Iris pigment epithelial cell (primary cell): ENCODE measurements around the gene TSSC4.

ENCODE experiments used
- DNase-seq: peaks from one replicate; pipeline ENCODE4 v3.0.0-alpha.2; 2011; ENCODE audit warnings: low read depth

The TSSC4 gene

DNA sequence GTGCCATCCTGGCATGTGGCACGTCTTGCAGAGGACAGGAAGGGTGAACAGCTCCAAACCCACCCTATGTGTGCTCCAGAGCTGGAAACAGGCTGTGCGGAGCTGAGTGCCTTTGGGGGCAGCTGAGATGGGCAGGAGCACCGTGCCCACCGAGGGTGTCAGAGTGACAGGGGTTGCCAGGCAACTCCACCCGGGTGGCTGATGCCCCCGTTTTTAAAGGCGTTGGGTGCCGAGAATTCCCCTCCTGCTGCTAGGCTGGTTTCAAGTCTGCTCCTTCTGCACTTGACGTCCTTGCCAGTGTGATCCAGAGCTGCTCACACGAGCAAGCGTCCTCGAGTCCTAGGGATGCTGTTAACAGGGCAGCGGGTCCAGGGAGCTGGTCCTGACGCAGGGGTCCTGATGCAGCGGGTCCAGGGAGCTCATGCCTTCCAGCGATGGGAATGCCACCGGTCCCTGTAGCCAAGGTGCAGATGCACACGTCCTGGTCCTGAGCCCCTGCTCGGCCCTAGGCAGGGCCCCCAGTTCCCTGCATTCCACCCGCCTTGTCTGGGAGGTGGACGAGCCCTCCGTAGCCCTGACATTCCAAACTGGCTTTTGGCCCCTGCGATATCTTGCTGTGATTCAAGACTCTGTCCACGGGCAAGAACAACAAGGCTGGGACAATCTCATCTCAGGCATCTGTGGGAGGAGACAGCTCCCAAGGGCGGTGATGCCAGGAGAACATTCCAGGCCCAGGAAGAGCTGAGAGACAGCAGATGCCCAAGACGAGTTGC, 49.2 kb downstream of the TSSC4 start:
- DNase-seq: no peak

DNA sequence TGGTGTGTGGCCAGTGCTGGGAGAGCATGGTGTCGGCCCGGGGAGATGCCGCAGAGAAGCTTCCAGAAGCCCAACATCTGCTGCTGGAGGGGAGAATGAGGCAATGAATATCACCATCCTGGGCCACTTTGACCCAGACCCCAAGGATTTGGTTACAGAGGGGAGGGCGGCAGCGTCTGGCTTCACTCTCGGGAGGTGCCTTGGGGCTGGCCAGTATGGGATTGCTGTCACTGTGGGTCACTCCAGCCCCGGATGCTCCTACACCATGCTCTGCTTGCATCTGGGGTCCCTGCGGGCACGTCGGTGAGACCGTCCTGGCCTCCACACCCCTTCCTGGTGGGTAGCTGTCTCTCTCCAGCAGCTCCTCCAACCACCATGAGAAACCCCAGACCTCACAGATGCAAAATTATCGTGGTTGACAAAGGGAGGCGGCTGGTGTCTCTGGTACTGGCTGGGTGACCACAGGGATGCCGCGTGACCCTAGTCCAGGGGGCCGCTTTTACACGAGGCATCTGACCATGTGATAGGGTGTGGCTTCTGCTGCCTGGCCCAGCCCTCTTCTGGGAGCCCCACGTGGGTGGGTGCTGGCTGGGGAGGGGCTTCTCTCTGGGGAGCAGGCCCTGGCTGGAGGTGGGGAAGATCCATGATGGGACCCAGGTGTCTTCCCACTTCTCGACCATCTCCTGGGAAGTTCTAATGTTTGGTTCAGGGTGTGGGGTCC, 49.9 kb downstream of the TSSC4 start:
- no peak for DNase-seq

DNA sequence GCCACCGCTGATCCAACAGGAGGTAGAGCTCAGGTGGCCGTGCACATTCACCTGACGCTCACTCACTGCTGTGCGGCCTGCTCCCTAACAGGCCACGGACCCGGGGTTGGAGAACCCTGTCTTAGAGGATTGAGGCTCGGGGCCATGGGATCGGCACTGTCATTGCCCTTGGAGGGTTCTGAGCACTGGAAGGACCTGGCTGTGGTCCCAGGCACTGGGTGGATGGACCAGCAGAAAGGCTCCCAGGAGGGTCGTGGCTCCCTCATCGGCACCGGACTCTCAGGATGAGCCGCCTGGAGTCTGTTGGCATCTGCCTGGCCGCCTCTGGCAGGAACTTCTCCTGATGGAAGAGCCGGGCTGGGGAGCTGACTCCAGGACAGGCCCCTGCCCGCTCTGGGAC, 50.8 kb downstream of the TSSC4 start:
- DNase-seq: no peak

DNA sequence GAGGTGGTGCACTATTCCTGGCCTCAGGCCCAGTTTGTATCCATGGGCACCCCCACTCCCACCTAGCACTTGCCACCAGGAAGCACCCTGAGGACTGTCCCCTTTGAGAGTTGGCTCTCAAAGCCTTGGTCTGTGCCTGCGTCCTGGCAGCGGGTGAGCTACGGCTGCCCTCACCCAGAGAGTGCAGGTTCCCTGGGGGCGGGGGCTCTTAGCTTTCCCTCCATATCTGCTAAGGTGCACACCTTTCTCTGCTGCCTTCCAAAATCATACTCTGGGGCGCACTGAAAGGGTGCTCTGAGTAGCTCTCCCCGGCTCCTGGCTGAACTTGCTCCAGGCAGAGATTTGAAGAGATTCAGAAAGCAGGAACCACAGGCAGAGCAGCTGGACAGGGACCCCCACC, 51.4 kb downstream of the TSSC4 start:
- no peak for DNase-seq

DNA sequence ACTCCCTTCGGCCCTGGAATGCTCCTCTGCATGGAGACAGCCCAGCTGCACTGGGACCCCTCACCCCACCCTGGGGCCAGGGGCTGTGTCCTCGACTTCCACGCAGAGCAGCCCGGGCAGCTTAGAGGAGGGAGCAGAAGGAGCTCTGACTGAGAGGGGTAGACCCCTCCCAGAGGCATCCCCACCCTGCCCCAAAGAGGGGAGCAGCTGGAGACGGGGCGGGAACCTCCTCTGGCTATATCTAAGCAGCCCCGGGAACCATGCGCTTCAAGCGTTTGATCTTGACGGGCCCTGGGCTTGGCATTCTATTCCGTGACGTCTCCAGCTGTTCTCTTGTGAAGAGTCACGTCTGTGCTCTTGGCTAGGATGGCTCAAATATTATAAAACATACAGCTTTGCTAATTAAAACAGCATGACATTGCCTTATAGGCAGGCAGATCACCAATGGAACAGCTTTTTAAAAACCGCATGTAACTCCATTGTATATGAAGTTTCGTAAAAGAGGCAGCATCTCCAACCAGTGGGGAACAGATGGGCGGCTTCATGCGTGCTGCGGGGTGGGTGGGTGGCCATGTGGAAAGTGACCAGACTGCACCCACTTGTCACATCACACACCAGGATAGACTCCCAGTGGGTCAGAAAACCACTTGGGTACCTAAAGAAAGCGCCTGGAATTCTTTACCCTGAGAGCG, 51.9 kb downstream of the TSSC4 start:
- DNase-seq: no peak

DNA sequence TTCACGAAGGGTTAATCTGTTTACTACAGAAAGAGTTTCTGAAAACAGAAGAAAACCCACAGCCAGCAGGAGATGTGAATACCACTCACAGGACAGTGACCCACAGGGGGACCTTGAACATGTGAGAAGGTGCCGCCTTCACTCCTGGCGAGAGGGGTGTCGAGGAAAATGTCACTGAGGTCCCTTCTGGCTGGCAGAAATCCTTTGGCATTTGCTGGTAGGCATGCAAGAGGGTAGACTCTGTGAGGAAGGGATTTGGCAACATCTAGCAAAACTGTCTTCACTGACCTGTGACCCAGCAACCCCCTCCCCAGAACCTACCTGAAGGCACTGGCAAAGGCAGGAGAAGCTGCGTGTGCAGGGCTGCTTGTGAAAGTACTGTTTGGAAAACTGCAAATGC, 52.9 kb downstream of the TSSC4 start:
- DNase-seq: no peak
